Measurements from ENCODE around the gene SP1. TPM values are rescaled to one million over a fixed set of nuclear protein-coding genes. Genes with fewer than 3 reads are reported as not detected.
A peak's percentile ranks its signal among the peaks of the same experiment; 100 is the strongest.

SP1 gene
- total RNA-seq, 1 donor from 2014 or later = 69.5 TPM

- Mint-ChIP-seq H3K27ac (ENCODE audit: unreplicated experiment) (no peak overlapping the region), H3K27me3 (ENCODE audit: unreplicated experiment) (peaks cover 8% of the 10 kb centered on the region), H3K4me1 (ENCODE audit: unreplicated experiment) (peaks cover 45% of the 10 kb centered on the region), H3K9me3 (ENCODE audit: unreplicated experiment) (no peaks in the 10 kb centered on the region), H3K36me3 (ENCODE audit: low read depth, unreplicated experiment) (peaks cover 5% of the 10 kb centered on the region), H3K4me3 (ENCODE audit: unreplicated experiment) (peak overlapping the region; percentile 9)
- no peak for DNase-seq (ENCODE audit: low spot score)
- no peak for TF ChIP-seq CTCF (IDR thresholded peaks at IDR 0.05; ENCODE audit: unreplicated experiment)
Measured at GRCh38 chr12:53333845-53334244, 46.1 kb upstream of the SP1 start.

- no peak overlapping the region for H3K27ac Mint-ChIP-seq (ENCODE audit: unreplicated experiment)
- no peak for DNase-seq (ENCODE audit: low spot score)
- H3K4me3 Mint-ChIP-seq (ENCODE audit: unreplicated experiment) = peak overlapping the region; percentile 25
- no peak for TF ChIP-seq CTCF (IDR thresholded peaks at IDR 0.05; ENCODE audit: unreplicated experiment)
- peaks cover 9% of the 10 kb centered on the region for H3K27me3 Mint-ChIP-seq (ENCODE audit: unreplicated experiment)
- no peaks in the 10 kb centered on the region for H3K36me3 Mint-ChIP-seq (ENCODE audit: low read depth, unreplicated experiment)
- H3K4me1 Mint-ChIP-seq (ENCODE audit: unreplicated experiment) = peaks cover 42% of the 10 kb centered on the region
- H3K9me3 Mint-ChIP-seq (ENCODE audit: unreplicated experiment) = no peaks in the 10 kb centered on the region
Measured at GRCh38 chr12:53334822-53335221, 45.2 kb upstream of the SP1 start.

DNA sequence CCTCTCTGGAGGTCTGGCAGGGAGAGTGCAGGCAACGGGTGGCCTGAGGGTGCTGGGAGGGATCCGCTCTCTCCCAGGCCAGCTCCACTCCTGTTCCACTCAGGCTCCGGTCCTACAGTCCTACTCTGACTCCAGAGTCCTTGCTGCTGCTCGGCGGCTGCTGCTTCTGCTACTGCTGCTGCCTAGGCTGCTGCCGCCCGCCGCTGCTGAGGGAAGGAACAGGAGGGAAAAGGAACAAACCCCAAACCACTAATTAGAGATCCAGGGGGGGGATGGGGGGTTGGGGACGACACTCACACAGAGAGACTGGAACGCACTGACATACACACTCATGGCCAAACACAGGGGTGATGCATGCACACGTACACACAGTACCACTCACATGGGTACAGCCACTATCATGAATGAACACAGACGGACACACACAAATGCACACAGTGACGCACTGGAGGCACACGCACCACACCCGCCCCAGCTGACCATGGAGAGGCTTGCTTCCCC, 43.7 kb upstream of the SP1 start, which contains the start of gene SP7:
Gene SP7 (minus strand): TSS at position 174 of the 501 bp plus-strand sequence. CDS start 708 bp downstream, outside the sequence.
- Mint-ChIP-seq H3K27me3 (ENCODE audit: unreplicated experiment) (peaks cover 10% of the 10 kb centered on the region), H3K4me3 (ENCODE audit: unreplicated experiment) (peak within 1 kb of the TSS; percentile 15), H3K9me3 (ENCODE audit: unreplicated experiment) (no peaks in the 10 kb centered on the region), H3K36me3 (ENCODE audit: low read depth, unreplicated experiment) (no peaks in the 10 kb centered on the region), H3K27ac (ENCODE audit: unreplicated experiment) (peak within 1 kb of the TSS; percentile 23), H3K4me1 (ENCODE audit: unreplicated experiment) (peaks cover 54% of the 10 kb centered on the region)
- TF ChIP-seq CTCF (IDR thresholded peaks at IDR 0.05; ENCODE audit: unreplicated experiment) = no peak
- DNase-seq (ENCODE audit: low spot score) = no peak

DNA sequence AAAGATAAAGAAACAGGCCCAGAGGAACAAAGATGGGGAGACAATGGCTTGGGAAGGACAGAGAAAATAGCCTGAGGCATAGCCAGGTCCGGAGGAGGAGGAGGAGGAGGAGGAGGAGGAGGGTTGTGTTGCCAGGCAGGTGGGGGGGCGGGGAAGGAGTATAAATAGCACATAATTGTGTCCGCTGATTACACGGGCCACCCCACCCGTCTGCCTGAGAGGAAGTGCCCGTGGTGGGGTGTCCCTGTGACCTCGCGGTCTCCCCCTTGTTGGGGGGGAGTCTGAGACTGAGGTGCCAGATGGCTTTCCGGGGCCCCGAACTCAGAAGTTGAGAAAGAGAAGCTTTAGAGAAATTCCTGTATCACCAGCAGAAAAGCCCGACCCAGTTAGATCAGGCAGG, 42.0 kb upstream of the SP1 start:
- Mint-ChIP-seq H3K9me3 (ENCODE audit: unreplicated experiment) (no peaks in the 10 kb centered on the region), H3K36me3 (ENCODE audit: low read depth, unreplicated experiment) (no peaks in the 10 kb centered on the region), H3K27ac (ENCODE audit: unreplicated experiment) (peak overlapping the region; percentile 92), H3K4me3 (ENCODE audit: unreplicated experiment) (peak overlapping the region; percentile 17), H3K27me3 (ENCODE audit: unreplicated experiment) (peaks cover 14% of the 10 kb centered on the region), H3K4me1 (ENCODE audit: unreplicated experiment) (peaks cover 54% of the 10 kb centered on the region)
- TF ChIP-seq CTCF (IDR thresholded peaks at IDR 0.05; ENCODE audit: unreplicated experiment) = no peak
- no peak for DNase-seq (ENCODE audit: low spot score)

GRCh38 chr12:53338916-53339315, 41.1 kb upstream of the SP1 start:
- no peak for TF ChIP-seq CTCF (IDR thresholded peaks at IDR 0.05; ENCODE audit: unreplicated experiment)
- Mint-ChIP-seq H3K9me3 (ENCODE audit: unreplicated experiment) (no peaks in the 10 kb centered on the region), H3K27me3 (ENCODE audit: unreplicated experiment) (peaks cover 15% of the 10 kb centered on the region), H3K4me1 (ENCODE audit: unreplicated experiment) (peaks cover 59% of the 10 kb centered on the region), H3K36me3 (ENCODE audit: low read depth, unreplicated experiment) (no peaks in the 10 kb centered on the region), H3K27ac (ENCODE audit: unreplicated experiment) (no peak overlapping the region), H3K4me3 (ENCODE audit: unreplicated experiment) (no peak overlapping the region)
- DNase-seq (ENCODE audit: low spot score) = no peak
